Heart left ventricle (tissue), 16 donors: ENCODE data around the gene FAM72B. TPM values are rescaled to one million over a fixed set of nuclear protein-coding genes. Genes with fewer than 3 reads are reported as not detected.
"Not testable (repeated sequence)": the region's sequence is repeated elsewhere in the genome, so short reads cannot be mapped to it uniquely, and the experiment has no call there.

ENCODE experiments used
- ATAC-seq, 4 donors: fragments of 200-7000 bp; cut with Tn5 transposase; one replicate each; pipeline ENCODE4 v1.9.1; 2020 to 2022; ENCODE audit warnings: moderate library complexity in 4 of 4, mild to moderate bottlenecking in 3 of 4, moderate number of reproducible peaks in 1 of 4
- DNase-seq, 5 donors: peaks; one replicate each; pipeline ENCODE4 v3.0.0-alpha.2; 2020
- H3K27ac ChIP-seq, 12 donors: fragments of 200-600 bp; sonication (generic) in 4 of 12; one replicate each; pipeline versions ENCODE4 v1.5.0 to v1.8.0; 2016 to 2022; ENCODE audit warnings: mild to moderate bottlenecking in 2 of 12
- H3K27me3 ChIP-seq, 9 donors: fragments of 200-600 bp; sonication (generic) in 2 of 9; one replicate each; pipeline versions ENCODE4 v1.5.1 to v1.8.0; 2016 to 2022; ENCODE audit warnings: mild to moderate bottlenecking in 3 of 9
- H3K36me3 ChIP-seq, 9 donors: fragments of 200-600 bp; sonication (generic) in 2 of 9; one replicate each; pipeline versions ENCODE4 v1.5.0 to v1.8.0; 2018 to 2022; ENCODE audit warnings: mild to moderate bottlenecking in 2 of 9
- H3K4me1 ChIP-seq, 12 donors: fragments of 200-600 bp; sonication (generic) in 4 of 12; one replicate each; pipeline versions ENCODE4 v1.5.0 to v1.8.0; 2016 to 2022; ENCODE audit warnings: mild to moderate bottlenecking in 3 of 12
- H3K4me3 ChIP-seq, 12 donors: fragments of 200-600 bp; sonication (generic) in 4 of 12; one replicate each; pipeline versions ENCODE4 v1.5.0 to v1.8.0; 2017 to 2022; ENCODE audit warnings: mild to moderate bottlenecking in 9 of 12, moderate library complexity in 4 of 12
- H3K9me3 ChIP-seq, 12 donors: fragments of 200-600 bp; sonication (generic) in 4 of 12; one replicate each; pipeline versions ENCODE4 v1.5.0 to v1.8.0; 2016 to 2022; ENCODE audit warnings: mild to moderate bottlenecking in 1 of 12
- WGBS, 4 donors: extraction: QIAGEN DNeasy Blood & Tissue Kit in 2 of 4; methylation state at CpG; one replicate each; pipeline versions ENCODE4 v1.1.5 to v1.1.7; 2013 to 2018; 5-methylcytosine and 5-hydroxymethylcytosine counted together
- intact Hi-C, 10 donors: fragments of 100-400 bp; cut with DNase I; formaldehyde crosslinking; loops; one replicate each; pipeline versions ENCODE4 v1.11.1 to v1.14.2; 2022
- polyA plus RNA-seq, 2 donors: library from polyadenylated mRNA; stranded (reverse); fragments of 200-250 nt; gene quantifications; one replicate each; pipeline ENCODE4 v1.2.3, GENCODE V29; 2013
- total RNA-seq, 9 donors: library from RNA; depleted of rRNA in 2 of 9; stranded (reverse); fragments of >200 nt in 2 of 9; fragmentation: NEBNext Ultra II Directional in 3 of 9; extraction: Animal tissue kit (Norgen Biotek cat#: 25700) in 3 of 9; gene quantifications; one replicate each; pipeline versions ENCODE4 v1.1.0 to v1.2.4, GENCODE V29; 2016 to 2023
- donor health status: ischemic (EF 13 %, LVEDD 7.1; RV severe dilation, severe dysfunction).
- donor health status: healthy with polysubstance abuse.
- donor health status: DM: no; HTN: yes; CAD: no.
- donor health status: DM: no; HTN: no; CAD: no.
- donor health status: ischemic (EF 25% LVEDD 6.9; RV normal size, moderate dysfunction).
- donor health status: ischemic (EF 25% LVEDD 5.7; RV mildly dilated, moderate dysfunction).
- donor health status: healthy.
- donor health status: DM: yes; HTN: yes; CAD: no.
- donor health status: ischemic (EF 35%, LVEDD 5.7; RV mildly dilated, moderate dysfunction).
- donor health status: nonischemic (EF 11% LVEDD 7.7; RV severe dilation, severe dysfunction).
- donor health status: DM: yes; HTN: yes; CAD: no.
- donor health status: PGD.
- donor health status: ischemic (EF 29% LVEDD 5.4; RV normal size, mild dysfunction).
- donor health status: nonischemic (EF 23%, LVEDD 6.1; RV moderate dilation, normal function).

FAM72B gene
- total and polyA plus RNA-seq, 11 donors = 0.14 to 2.1 (median 0.44) TPM; not detected in 4

GRCh38 chr1:121199763-121200162, 15.6 kb upstream of the FAM72B start:
- H3K27me3 ChIP-seq, DNase-seq, H3K9me3 ChIP-seq, H3K27ac ChIP-seq, ATAC-seq, H3K4me1 ChIP-seq, H3K4me3 ChIP-seq, intact Hi-C loops, H3K36me3 ChIP-seq: not testable (repeated sequence)
- 100% methylated on average over 1 of the region's 3 CpGs; no CpG with 5 or more reads in 1 of the 4 donors for whole genome bisulfite sequencing, 4 donors

- not testable (repeated sequence) for H3K4me1 ChIP-seq, DNase-seq
Observed at GRCh38 chr1:121197095-121197882, 13.1 kb upstream of the FAM72B start.

GRCh38 chr1:121192512-121192911, 8.4 kb upstream of the FAM72B start:
- intact Hi-C loops, H3K9me3 ChIP-seq, H3K27me3 ChIP-seq, ATAC-seq, H3K27ac ChIP-seq, H3K36me3 ChIP-seq, DNase-seq, H3K4me1 ChIP-seq, H3K4me3 ChIP-seq: not testable (repeated sequence)
- WGBS, 4 donors = 89 to 95% methylated on average over 1 to 2 of the region's 2 CpGs; no CpG with 5 or more reads in 2 of the 4 donors

More at GRCh38 chr1:121197095-121197882, 13.1 kb upstream of the FAM72B start:
- H3K27me3 ChIP-seq, H3K36me3 ChIP-seq, H3K4me3 ChIP-seq, H3K27ac ChIP-seq, intact Hi-C loops, ATAC-seq, H3K9me3 ChIP-seq: not testable (repeated sequence)
- 89 to 100% (median 96%) methylated on average over 3 of the region's 7 CpGs for WGBS, 4 donors

- H3K27ac ChIP-seq, H3K4me1 ChIP-seq, DNase-seq, H3K27me3 ChIP-seq, H3K9me3 ChIP-seq, intact Hi-C loops, H3K36me3 ChIP-seq, ATAC-seq: not testable (repeated sequence)
- WGBS, 4 donors = 67 to 88% (median 70%) methylated on average over 5 of the region's 5 CpGs
- H3K4me3 ChIP-seq = peak overlapping the region in 7 of 12 donors; percentile 13 to 38 (median 28)
Observed at GRCh38 chr1:121187914-121188313, 3.8 kb upstream of the FAM72B start.

- H3K27me3 ChIP-seq, H3K36me3 ChIP-seq, H3K4me1 ChIP-seq, ATAC-seq, H3K9me3 ChIP-seq, intact Hi-C loops: not testable (repeated sequence)
- Histone ChIP-seq H3K27ac (peak overlapping the region in 1 of 12 donors; percentile 62), H3K4me3 (peak overlapping the region in 6 of 12 donors; percentile 15 to 35 (median 32))
- DNase-seq = peak in 2 of 5 donors; percentile 21 to 30
- 0% methylated on average over 4 to 6 of the region's 20 CpGs; no CpG with 5 or more reads in 2 of the 4 donors for WGBS, 4 donors
Observed at GRCh38 chr1:121186191-121186590, 2.1 kb upstream of the FAM72B start.

- H3K4me1 ChIP-seq, H3K9me3 ChIP-seq, H3K27me3 ChIP-seq, H3K36me3 ChIP-seq, intact Hi-C loops: not testable (repeated sequence)
- peak in 3 of 4 donors; percentile 25 to 29 (median 27) for ATAC-seq
- DNase-seq = peak in 1 of 5 donors; percentile 10
- Histone ChIP-seq H3K27ac (peak overlapping the region in 8 of 12 donors; percentile 44 to 81 (median 68)), H3K4me3 (peak overlapping the region in 10 of 12 donors; percentile 38 to 59 (median 52))
- no CpG with 5 or more reads among the region's 48 CpGs for WGBS, 4 donors
Observed at GRCh38 chr1:121185140-121185708, 1.1 kb upstream of the FAM72B start.

- H3K9me3 ChIP-seq, H3K27me3 ChIP-seq, ATAC-seq, H3K4me1 ChIP-seq, H3K36me3 ChIP-seq, intact Hi-C loops, H3K27ac ChIP-seq: not testable (repeated sequence)
- WGBS, 4 donors = 1 to 2% methylated on average over 12 to 15 of the region's 31 CpGs; no CpG with 5 or more reads in 2 of the 4 donors
- peak in 2 of 5 donors; percentile 23 for DNase-seq
- peak overlapping the region in 10 of 12 donors; percentile 25 to 53 (median 46) for H3K4me3 ChIP-seq
Observed at GRCh38 chr1:121183867-121184266, 273 bp downstream of the FAM72B start.

- ATAC-seq, H3K9me3 ChIP-seq, intact Hi-C loops, H3K4me3 ChIP-seq, H3K27me3 ChIP-seq, H3K27ac ChIP-seq, DNase-seq, H3K36me3 ChIP-seq, H3K4me1 ChIP-seq: not testable (repeated sequence)
Observed at GRCh38 chr1:121178197-121178596, 5.9 kb downstream of the FAM72B start.

DNA sequence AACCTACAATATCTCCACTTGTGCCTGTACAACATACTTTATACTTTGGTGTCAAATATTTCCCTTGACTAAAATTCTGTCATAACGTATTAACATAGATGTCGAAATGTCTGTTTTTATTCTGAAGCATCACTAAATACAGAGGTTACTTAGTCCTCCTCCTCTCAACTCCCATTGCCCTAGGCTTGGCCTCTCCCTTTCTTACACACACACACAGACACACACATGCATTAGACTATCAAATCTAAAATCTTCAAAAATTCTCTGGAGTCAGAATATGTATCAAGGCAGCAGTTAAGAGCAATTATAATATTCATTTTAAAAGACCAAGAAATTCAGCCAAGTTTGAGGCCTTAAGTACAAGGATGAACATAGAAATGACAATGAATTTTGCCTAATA, 7.5 kb downstream of the FAM72B start:
- H3K27ac ChIP-seq, H3K36me3 ChIP-seq, ATAC-seq, H3K9me3 ChIP-seq, DNase-seq, H3K4me3 ChIP-seq, intact Hi-C loops, H3K4me1 ChIP-seq, H3K27me3 ChIP-seq: not testable (repeated sequence)
- WGBS, 4 donors = 94 to 100% (median 98%) methylated on average over 2 of the region's 2 CpGs

DNA sequence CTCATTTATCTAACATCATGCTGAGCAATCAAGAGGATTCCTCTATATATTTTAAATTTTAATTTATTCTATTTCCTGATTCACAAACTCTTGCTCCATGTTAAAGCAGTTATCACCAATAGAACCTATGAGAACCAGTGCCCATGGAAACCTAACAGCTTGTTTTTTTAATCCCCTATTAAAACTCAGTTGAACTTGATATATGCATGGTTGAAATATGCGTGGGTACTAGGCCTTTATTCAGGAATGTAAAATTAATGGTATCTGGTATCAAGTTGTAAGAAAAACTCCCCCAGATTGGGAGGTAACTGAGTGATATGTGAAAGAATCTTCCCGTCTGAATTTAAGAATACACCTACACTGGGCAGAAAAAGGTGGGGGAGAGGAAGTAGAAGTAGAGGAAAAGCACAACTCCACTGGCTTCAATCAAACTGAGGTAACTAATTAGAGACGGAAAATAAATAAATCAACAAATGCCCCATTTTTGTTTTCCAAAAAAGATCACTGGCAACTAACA, 15.9 kb downstream of the FAM72B start:
- H3K27me3 ChIP-seq, H3K4me1 ChIP-seq, H3K4me3 ChIP-seq, ATAC-seq, H3K36me3 ChIP-seq, H3K27ac ChIP-seq, H3K9me3 ChIP-seq, DNase-seq, intact Hi-C loops: not testable (repeated sequence)
- 94 to 100% (median 96%) methylated on average over 1 to 2 of the region's 3 CpGs; no CpG with 5 or more reads in 1 of the 4 donors for WGBS, 4 donors

DNA sequence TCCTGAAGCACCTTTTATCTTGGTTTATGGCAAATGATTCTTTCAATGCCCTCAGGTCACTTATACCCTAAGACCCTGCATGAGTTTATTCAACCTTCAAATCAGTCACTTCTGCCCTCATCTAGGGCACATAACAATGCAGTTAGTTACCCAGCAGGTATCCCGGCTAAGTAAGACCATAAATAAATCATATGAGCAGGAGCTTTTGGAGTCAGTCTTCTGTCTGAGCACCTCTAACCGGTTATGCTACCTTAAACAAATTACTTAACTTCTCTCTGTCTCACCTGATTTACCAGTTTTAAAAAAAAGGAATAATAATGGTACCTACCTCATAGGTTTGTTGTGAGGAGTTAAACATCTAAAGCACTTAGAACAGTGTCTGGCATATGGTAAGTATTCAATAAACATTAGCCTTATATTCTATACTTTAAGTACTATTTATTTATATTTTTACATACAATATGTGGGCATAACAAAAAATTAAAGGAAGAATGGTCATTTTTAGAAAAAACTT, 16.9 kb downstream of the FAM72B start:
- H3K27me3 ChIP-seq, H3K27ac ChIP-seq, H3K36me3 ChIP-seq, H3K9me3 ChIP-seq, H3K4me3 ChIP-seq, intact Hi-C loops, DNase-seq, H3K4me1 ChIP-seq, ATAC-seq: not testable (repeated sequence)
- WGBS, 4 donors = 95 to 100% (median 98%) methylated on average over 2 of the region's 2 CpGs
